HG03103 (cell line): ENCODE measurements around the gene XPO6.

Experiments used
- ATAC-seq: cut with Tn5 transposase; IDR thresholded peaks from one replicate; pipeline ENCODE4 v1.9.1; 2021; ENCODE audit warnings: low read depth; ENCODE audit not compliant: unreplicated experiment

XPO6 gene

DNA sequence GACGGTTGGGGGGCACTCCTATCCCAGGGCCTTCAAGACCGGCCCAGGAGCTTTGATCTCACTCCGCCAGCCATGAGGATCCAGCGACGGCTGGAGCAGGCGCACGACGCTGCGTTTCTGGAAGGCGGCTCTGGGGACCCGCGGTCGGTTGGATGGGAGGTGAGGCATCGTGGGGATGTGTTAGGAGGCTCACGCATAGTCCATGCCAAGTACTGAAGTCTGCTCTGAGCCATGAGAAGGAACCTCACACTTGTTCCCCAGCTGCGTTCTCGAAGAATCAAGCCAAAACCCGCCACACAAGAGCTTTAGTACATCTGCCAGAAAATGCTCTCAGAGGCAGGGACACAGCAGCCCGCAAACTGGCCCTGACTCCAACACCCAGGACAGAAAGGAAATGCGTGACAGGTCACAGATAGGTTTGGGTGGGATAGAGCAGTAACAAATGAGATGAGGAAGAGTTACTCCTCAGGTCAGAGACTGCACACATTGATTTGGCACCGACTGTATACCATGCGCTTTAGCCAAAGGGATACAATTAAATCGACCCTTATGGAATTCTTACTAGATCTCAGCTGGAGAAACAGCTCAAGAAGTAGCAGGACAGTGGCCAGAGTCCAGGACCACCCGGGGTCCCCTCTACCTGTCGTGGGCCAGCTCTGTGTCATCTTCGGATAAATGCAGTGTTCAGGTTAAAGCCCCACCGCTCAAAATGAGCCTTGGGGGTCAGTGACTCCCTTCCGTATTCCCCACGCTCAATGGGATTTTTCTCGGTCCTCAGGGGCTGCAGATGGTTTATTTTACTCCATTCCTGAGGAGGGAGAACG lies 141.6 kb downstream of the XPO6 start:
- ATAC-seq = no peak

DNA sequence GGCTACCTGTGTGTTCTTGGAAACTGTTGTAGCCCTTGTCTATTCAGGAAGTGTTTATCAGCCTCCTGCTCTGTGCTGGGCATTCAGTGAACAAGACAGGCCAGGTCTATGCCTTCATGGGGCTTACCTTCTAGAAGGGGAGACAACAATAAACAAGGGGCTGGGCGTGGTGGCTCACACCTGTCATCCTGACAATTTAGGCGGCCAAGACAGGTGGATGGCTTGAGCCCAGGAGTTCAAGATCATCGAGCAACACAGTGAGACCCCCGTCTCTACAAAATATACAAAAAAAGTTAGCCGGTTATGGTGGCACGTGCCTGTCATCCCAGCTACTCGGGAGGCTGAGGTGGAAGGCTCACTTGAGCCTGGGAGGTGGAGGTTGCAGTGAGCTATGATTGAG lies 142.8 kb downstream of the XPO6 start:
- ATAC-seq = no peak

DNA sequence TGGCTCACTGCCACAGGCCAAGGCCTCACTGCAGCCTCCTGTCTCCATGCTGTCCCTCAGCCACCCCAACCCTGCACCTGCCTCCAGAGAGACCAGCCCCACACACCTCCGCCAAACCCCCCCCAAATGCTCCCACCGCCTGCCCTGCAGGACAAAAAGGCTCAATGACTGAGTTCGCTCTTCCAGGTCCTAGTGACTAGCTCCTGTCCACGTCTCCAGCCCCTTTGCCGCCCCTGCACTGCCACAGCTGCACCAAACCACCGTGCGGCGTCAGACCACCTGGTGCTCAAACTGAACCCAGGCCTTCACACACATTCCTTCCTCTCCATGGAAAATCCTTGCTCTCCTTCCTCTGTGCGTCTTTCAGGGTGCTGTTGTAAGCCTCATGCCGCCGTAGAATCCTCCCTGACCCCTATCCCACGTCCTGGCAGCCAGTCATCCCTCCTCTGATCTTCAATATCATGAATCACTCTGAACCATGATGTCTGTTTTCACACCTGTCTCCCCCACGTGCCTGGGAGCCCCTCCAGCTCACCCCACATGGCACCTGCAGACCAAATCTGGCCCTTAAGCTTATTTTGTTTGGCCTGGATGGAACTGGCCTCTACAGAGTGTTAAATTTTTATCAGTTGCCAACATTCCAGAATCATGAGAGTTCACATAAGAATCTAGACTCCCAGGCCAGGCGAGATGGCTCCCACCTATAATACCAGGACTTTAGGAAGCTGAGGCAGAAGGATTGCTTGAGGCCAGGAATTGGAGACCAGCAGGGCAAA lies 144.0 kb downstream of the XPO6 start:
- no peak for ATAC-seq

DNA sequence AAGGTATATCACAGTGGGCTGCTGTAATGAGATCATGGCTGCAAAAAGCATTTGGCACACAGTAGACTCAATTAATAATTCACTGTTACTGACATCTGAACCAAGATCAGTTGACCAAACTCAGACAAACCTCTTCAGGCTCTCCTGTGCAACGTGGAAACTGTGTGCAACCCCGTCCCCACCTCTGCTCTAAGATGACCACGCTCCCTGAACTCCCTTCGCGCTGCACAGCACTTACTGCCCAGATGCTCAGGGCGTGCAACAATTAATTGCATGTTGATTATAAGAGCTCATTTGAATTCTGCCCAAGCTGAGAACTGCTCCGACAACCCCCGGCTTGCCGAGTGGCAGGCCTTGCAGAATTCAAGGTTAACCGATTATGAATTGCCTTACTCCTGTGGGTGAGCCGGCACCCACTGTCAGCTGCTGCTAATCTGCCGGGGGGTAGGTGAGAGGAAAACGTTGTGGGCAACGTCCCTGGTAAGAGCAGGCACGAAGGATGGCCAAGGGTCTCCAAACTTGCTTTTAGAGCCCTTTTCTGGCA lies 147.0 kb downstream of the XPO6 start:
- ATAC-seq = no peak

DNA sequence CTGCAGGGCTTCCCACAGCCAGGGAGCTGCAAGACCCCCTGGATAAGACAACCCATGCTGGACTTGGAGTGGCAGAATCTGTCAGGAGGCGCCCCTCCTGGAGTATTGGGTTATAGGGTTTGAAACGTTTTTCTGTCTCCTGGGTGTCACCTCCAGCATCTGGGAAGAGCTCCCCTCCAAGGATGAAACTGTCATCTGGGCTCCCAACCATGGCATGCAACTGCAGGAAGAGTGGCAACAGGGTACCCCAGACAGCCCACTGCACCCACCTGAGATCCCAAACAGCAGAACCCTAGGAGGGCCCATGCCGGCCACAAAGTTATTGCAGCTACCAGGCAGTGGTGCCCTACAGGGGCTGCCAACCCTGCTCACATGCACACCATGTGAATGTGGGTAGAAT lies 147.6 kb downstream of the XPO6 start:
- ATAC-seq = no peak

DNA sequence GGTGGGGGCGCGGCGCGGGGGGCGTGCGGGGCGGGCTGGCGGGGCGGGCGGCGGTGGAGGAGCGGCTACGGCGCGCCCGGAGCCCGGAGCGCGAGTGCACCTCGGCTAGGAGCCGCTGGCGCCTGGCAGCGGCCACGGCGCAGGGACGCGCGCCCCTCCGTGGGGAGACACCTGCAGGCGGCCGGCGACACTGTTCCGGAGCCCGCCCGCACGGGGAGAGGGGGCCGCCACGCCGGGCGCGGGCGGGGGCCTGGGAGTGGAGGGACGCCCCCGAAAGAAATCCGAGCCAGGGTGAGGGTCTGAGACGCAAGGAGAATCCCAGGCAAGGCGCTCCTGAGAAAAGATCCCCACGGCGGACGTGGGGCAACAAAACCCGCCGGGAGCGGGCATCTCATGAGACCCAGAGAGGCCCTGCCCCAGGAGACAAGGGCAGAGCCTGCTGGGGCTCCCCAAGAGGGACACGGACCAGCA lies 148.1 kb downstream of the XPO6 start, which contains the start of gene GSG1L:
GSG1L (minus strand) TSS at position 124 of the 471 bp plus-strand sequence. CDS start 290 bp downstream, outside the sequence.
- no peak for ATAC-seq

DNA sequence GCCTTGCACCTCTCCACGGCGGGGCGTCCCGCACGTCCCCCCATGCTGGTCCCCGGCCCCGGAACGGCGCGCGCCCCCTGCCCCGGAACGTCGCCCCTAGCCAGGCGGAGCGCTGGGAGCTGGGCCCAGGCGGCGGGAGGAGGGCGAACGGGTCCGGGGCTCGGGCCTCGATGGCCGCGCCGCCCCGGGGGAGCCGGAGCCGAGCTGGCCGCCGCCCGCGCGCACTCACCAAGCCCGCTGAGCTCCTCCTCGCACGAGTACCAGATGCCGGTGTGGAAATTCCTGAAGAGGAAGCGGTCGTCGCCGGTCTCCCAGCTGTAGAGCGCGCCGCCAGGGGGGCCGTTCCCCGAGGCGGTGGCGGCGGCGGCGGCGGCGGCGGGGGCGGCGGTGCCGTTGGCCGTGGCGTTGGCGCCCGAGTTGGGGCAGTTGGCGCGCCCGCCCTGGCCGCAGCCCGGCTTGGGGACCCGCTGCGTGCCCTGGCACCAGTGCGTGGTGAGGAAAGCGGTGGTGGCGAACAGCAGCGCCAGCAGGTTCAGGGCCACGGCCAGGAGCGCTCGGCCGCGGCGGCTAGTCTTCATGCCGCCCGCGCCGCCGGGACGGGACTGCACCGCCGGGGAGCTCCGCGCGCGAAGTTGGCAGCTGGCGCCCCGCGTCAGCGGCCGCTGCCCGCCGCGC lies 148.8 kb downstream of the XPO6 start:
- ATAC-seq = no peak

DNA sequence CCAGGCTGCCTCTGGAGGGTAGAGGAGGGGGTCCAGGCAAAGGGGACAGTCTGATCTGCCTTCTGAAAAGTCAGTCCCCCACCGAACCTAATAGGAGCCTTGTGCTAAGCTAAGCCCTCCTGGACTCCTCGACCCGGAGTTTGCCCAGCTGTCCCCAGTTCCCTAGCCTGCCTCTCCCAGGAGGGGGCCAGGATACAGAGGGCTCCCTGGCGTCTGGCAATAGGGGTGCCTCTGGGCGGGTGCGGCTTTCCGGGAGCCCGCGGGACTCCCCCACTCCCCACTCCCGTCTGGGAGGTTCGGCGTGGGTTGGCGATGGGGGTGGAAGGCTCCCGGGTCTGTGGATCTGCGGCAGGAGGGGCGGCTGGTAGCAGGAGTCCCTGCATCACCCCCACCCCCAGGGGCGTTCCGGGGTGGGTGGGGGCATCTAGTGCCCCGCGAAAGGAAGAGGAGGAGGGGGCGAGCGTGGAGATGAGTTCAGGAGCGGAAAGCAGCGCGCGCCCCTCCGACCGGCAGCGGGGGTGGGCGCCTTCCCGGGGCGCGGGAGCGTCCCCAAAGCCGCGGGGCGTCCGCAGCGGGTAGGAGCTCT lies 149.4 kb downstream of the XPO6 start:
- no peak for ATAC-seq

DNA sequence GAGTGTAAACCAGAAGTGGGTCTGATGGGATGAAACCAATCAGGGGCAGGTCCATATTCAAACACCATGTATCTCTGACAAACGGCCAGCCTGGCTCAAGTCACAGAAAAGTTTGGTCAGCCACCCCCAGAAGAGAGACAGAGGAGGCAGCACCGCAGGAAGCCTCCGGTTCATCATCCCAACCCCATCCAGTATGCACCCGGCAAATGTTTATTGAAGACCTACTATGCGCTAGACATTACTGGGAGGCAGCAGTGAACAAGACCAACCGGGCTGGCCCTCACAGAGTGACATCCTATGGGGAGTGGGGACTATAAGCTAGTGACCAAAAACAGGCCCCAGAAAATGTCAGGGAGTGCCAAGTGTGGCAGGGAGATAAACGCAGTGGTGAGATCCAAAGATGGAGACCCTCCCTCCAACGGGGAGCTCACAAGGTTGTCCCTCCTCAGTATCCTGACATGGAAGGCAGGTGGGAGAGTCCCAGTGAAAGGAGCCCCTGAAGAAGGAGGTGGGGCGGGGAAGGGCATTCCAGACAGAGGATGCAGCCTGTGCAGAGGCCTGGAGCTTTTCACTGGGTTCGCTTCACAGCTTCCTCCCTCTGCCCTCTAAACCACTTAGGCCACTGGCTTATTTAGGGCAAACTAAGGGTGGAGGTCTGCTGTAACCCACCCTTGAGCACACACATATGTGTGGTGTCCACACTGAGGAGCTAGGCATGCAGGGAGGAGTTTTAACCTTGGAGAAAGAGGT lies 150.2 kb downstream of the XPO6 start:
- no peak for ATAC-seq

DNA sequence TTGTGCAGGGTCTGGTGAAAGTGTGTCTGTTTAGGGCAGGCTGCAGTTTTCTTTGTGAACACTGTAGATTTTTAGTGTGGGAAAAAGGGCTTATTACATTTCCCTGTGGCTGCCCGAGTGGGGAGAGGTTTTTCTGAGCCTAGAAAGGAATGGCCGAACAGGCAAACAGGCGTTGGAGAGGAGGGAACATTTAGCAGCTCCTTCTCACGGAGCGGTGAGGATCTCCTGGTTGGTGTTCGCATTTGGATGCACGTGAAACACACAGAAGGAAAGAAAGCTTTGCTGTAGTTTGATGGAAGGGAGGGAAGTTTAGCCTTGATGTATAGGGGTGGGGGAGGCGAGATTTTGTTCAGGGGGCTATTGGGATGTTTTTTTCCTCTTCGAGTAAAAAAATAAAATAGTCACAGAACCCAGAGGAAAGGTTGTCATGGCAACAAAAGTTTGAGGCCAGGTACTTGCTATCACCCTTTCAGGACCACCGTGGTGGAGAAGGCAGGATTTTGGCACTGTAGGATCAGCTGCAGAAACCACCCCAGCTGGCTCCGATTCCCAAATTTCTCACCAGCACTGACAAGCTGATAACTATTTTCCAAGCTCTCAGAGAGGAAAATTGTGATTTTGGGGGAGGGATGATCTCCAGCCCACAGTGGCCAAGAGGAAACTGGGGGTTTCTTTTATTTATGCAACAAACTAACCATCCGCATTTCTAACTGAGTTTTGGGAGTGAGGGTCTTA lies 151.8 kb downstream of the XPO6 start:
- ATAC-seq = no peak

DNA sequence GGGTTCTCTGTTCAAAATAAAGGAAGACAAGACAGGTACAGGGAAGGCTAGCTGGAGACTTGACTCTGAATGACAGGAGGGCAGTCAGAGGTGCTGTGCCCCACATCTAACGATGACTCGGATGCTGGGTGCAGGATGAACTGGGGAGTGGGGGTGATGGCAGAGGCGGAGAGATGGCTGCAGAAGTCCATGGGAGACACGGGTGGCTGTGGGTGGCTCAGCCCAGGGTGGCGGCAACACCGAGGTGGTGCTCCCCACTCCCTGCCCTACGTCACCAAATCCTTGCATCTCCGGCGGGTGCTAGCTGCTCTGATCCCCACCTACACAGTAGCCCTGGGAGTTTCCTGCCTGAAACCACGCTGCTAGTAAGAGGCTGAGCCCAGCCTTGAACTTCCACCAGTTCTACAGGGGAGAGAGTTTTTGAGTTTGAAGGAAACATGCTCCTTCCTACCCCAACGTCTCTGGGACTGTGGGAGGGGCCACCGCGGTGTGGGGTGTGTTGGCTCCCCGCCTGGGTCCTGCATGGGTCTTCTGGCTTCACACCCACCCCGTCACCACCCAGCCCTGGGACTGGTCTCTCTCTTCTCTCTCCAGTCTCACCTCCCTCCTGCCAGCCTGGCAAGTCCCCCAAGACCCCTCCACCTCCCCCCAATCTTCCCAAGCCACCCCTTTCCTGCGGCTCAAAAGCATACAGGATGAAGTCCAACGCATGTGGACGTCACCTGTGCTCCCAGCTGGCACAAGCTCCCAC lies 152.8 kb downstream of the XPO6 start:
- ATAC-seq = no peak

DNA sequence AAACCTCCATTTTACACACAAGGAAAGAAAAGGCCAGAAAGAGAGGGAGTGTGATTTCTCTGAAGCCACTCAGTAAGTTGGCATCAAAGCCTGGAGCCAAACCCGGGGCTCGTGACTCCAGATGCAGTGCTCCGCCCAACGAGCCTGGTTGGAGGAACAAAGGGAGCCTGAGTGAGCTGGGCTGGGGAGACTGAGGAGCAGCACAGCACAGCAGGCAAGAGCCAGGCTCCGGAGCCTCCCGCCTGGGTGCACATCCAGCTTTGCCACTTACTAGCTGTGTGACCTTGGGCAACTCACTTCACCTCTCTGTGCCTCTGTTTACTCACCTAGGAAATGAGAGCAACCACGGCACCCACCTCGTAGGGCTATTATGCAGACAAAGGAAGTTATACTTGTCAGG lies 153.8 kb downstream of the XPO6 start:
- ATAC-seq = no peak

DNA sequence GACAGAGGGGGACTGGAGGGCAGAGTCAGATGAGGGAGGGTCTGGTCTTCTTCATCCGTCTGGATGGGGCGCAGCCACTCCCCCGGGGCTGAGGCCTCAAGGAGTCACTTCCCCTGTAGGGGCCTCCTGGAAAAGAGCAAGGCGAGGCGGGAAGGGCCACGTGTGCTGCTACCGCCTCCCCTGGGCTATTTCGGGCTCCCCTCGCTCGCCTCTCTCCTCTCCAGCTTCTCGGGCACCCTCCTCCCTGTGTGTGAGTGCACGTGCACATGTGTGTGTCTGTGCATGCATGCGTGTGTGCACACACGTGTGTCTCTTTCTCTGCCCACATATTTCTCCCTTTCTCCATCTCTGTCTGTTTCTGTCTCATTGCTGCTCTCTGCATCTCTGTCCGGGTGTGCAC lies 158.3 kb downstream of the XPO6 start:
- ATAC-seq = no peak

DNA sequence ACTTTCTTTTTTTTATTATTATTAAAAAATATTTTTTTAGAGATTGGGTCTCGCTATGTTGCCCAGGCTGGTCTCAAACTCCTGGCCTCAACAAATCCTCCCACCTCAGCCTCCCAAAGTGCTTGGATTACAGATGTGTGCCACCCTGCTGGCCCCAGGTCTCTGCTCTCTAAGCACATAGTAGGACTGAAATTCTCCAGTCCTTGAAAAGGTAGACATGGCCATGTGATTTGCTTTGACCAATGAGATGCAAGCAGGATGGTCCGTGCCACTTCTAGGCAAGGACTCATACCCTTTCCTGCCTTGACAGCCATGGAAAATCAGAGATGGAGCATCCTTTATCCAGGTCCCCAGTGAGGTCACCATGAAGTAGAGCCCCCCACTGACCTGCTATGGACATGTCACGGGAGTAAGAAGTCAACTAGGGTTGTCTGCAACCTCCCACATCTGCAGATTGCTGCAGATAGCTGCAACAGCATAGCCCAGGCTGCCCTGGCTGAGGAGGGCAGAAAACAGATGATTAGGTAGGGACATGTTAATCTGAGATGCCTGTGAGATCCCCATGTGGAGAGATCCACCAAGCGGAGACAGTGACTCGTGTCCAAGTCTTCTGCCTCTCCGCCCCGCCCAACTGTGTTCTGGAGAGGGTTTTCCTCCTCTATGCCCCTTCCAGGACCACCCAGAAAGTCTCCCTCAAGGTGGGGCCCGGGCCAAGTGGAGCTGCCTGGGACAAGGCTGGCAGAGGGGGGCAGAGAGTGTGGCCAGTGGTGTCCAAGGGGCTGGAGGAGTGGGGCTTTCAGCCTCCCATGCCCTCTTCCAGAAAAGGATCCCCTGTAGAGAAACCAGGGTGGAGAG lies 159.3 kb downstream of the XPO6 start:
- ATAC-seq = no peak

DNA sequence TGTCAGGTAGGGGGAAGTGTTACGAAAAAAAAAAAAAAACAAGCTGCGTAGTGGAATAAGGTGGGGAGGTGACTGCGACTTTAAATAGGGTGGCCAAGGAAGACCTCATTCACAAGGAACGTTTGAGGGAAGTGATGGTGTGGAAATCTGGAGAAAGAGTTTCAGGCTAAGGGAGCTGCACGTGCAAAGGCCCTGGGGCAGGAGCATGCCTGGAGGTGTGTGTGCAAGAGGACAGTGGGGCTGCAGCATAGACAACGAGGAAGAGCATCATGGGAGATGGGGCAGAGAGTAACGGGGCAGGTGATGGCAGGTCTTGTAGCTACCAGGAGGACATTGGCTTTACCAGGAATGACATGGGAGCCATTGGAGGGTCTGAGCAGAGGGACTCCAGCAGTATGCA lies 160.3 kb downstream of the XPO6 start:
- ATAC-seq = no peak
